Smooth muscle cell (in vitro differentiated cells): ENCODE results near the gene IL4I1. TPM values are rescaled to one million over a fixed set of nuclear protein-coding genes. Genes with fewer than 3 reads are reported as not detected.
A peak's percentile ranks its signal among the peaks of the same experiment; 100 is the strongest.

ENCODE experiments used
- DNase-seq: peaks from one replicate; lab custom pipeline; 2025; ENCODE audit not compliant: unreplicated experiment; lab: John Stamatoyannopoulos, UW
- H2AFZ ChIP-seq: fragments of 200-600 bp; sonication (generic); 2 replicates; pipeline ENCODE4 v1.6.0; 2016; ENCODE audit warnings: antibody characterized with exemption, low read depth, mild to moderate bottlenecking
- H3F3A ChIP-seq: fragments of 200-600 bp; sonication (generic); 2 replicates; pipeline ENCODE4 v1.6.0; 2017; ENCODE audit warnings: antibody characterized with exemption, low read depth
- H3K27ac ChIP-seq: fragments of 200-600 bp; sonication (generic); 2 replicates; pipeline ENCODE4 v1.5.1; 2016; ENCODE audit warnings: low read depth, mild to moderate bottlenecking
- H3K27me3 ChIP-seq: fragments of 200-600 bp; sonication (generic); 2 replicates; pipeline ENCODE4 v1.6.1; 2016; ENCODE audit warnings: low read depth, mild to moderate bottlenecking
- H3K36me3 ChIP-seq: fragments of 200-600 bp; sonication (generic); 2 replicates; pipeline ENCODE4 v1.5.1; 2016; ENCODE audit warnings: low read depth
- H3K4me1 ChIP-seq: fragments of 200-600 bp; sonication (generic); 2 replicates; pipeline ENCODE4 v1.5.1; 2016; ENCODE audit warnings: low read depth
- H3K4me2 ChIP-seq: fragments of 200-600 bp; sonication (generic); 2 replicates; pipeline ENCODE4 v1.6.0; 2016; ENCODE audit warnings: mild to moderate bottlenecking
- H3K4me3 ChIP-seq: fragments of 200-600 bp; sonication (generic); 2 replicates; pipeline ENCODE4 v1.5.1; 2016; ENCODE audit warnings: mild to moderate bottlenecking
- H3K79me2 ChIP-seq: fragments of 200-600 bp; sonication (generic); 2 replicates; pipeline ENCODE4 v1.6.0; 2016; ENCODE audit warnings: low read depth, mild to moderate bottlenecking
- H3K9ac ChIP-seq: fragments of 200-600 bp; sonication (generic); 2 replicates; pipeline ENCODE4 v1.6.0; 2016; ENCODE audit warnings: low read depth
- H3K9me3 ChIP-seq: fragments of 200-600 bp; sonication (generic); replicated peaks from 2 replicates; pipeline ENCODE4 v1.5.1; 2016; ENCODE audit warnings: low read depth
- H4K20me1 ChIP-seq: fragments of 200-600 bp; sonication (generic); 2 replicates; pipeline ENCODE4 v1.6.0; 2016; ENCODE audit warnings: low read depth
- WGBS: methylation state at CpG from one replicate; pipeline ENCODE4 v1.1.7; 2016; ENCODE audit warnings: low lambda C conversion rate; 5-methylcytosine and 5-hydroxymethylcytosine counted together
- polyA plus RNA-seq: library from polyadenylated mRNA; unstranded; fragments of >200 nt; fragmentation: Nextera tagmentation; extraction: Ambion mirVana; gene quantifications from 2 replicates; pipeline ENCODE4 v1.2.1, GENCODE V29; 2016
- total RNA-seq: library from RNA; depleted of rRNA; stranded (reverse); fragments of >200 nt; gene quantifications from 2 replicates; pipeline ENCODE4 v1.2.3, GENCODE V29; 2014
- TF ChIP-seq, protein P1 (sequence below): fragments of 200-600 bp; sonication (generic); IDR thresholded peaks from 2 replicates; pipeline ENCODE4 v1.5.1; 2017; ENCODE audit warnings: borderline replicate concordance, mild to moderate bottlenecking, antibody characterized with exemption; ENCODE audit not compliant: insufficient read depth, poor library complexity, severe bottlenecking

IL4I1 gene
- total and polyA plus RNA-seq, 2 experiments from 2014 or later: 1.3 TPM; not detected in 1

DNA sequence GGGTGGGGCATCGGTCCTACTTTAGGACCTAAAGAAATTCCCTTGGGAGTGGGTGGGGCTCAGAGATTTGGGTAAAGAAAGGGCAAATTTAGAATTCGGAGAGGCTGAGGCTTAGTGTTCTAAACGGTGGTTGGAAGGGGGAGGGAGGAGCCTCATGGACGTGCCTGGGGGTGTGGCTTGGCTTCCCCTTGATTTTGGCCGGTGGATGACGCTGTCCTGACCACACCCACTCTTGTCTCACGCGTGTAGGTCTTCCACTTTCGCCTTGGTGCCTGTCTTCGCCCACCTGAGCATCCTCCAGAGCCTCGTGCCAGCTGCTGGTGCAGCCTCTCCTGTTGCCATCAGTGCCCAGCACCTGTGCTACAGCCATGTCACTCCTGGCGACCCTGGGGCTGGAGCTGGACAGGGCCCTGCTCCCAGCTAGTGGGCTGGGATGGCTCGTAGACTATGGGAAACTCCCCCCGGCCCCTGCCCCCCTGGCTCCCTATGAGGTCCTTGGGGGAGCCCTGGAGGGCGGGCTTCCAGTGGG lies 33.9 kb upstream of the IL4I1 start:
- TF ChIP-seq, protein P1, sequence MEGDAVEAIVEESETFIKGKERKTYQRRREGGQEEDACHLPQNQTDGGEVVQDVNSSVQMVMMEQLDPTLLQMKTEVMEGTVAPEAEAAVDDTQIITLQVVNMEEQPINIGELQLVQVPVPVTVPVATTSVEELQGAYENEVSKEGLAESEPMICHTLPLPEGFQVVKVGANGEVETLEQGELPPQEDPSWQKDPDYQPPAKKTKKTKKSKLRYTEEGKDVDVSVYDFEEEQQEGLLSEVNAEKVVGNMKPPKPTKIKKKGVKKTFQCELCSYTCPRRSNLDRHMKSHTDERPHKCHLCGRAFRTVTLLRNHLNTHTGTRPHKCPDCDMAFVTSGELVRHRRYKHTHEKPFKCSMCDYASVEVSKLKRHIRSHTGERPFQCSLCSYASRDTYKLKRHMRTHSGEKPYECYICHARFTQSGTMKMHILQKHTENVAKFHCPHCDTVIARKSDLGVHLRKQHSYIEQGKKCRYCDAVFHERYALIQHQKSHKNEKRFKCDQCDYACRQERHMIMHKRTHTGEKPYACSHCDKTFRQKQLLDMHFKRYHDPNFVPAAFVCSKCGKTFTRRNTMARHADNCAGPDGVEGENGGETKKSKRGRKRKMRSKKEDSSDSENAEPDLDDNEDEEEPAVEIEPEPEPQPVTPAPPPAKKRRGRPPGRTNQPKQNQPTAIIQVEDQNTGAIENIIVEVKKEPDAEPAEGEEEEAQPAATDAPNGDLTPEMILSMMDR: no peak
- DNase-seq: no peak
- 57% methylated on average over 10 of the region's 15 CpGs for WGBS
- Histone ChIP-seq H3K36me3 (no peaks in the 10 kb centered on the region), H3K9me3 (no peaks in the 10 kb centered on the region), H3K9ac (no peak overlapping the region), H2AFZ (no peak overlapping the region), H3F3A (peaks cover 18% of the 10 kb centered on the region), H3K4me3 (peak overlapping the region; percentile 84), H3K27ac (no peak overlapping the region), H4K20me1 (peaks cover 25% of the 10 kb centered on the region), H3K79me2 (peaks cover 26% of the 10 kb centered on the region), H3K4me1 (peaks cover 3% of the 10 kb centered on the region), H3K27me3 (no peaks in the 10 kb centered on the region), H3K4me2 (peak overlapping the region; percentile 91)

DNA sequence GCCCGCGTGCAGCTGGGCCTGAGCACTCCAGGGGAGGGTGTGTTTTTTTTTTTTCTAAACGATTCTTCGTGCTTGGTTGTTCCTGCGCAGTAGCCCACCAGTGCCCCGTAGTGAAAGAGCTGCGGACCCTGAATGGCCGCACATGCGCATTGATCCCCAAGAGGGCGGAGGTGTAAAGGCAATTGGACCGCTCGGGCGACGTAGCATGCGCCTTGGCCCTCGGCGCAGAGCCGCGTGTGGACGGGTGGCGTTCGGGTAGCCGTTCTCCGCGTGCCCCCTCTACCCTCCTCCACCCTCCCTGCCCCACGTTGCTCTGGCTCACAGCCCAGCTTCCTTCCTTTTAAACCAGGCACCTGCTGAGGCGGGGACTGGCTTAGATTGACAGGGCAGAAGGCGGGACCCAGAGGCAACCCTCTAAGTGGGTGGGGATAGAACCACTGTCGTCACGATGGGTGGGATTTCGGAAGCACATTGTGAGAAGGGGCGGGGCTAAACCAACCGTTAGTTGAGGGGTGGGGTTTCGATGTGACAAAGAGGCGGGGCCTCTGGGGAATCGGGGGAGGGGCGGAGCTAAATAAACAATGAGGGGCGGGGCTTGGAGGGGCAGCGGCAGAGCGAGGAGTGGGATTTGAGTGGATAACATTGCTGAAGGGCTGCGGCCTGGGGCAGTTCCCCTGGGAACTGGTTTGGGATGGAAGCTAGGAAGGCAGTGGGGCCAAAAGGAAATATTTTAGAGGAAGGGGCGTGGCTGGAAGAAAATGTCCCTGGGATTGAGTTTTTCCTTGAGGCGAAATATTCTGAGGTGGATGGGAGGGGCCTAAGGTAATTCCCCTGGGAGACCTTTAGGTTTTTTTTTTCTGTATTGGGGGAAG lies 33.2 kb upstream of the IL4I1 start:
- H3F3A ChIP-seq: peaks cover 18% of the 10 kb centered on the region
- 4% methylated on average over 40 of the region's 43 CpGs for WGBS
- peaks cover 33% of the 10 kb centered on the region for H3K79me2 ChIP-seq
- H3K9ac ChIP-seq: peak overlapping the region; percentile 91
- peak overlapping the region; percentile 84 for H3K4me3 ChIP-seq
- TF ChIP-seq, protein P1: no peak
- no peaks in the 10 kb centered on the region for H3K27me3 ChIP-seq
- no peaks in the 10 kb centered on the region for H3K9me3 ChIP-seq
- peak overlapping the region; percentile 91 for H3K27ac ChIP-seq
- H3K4me2 ChIP-seq: peak overlapping the region; percentile 91
- no peaks in the 10 kb centered on the region for H3K36me3 ChIP-seq
- peak; percentile 92 for DNase-seq
- peaks cover 32% of the 10 kb centered on the region for H4K20me1 ChIP-seq
- H2AFZ ChIP-seq: peak overlapping the region; percentile 89
- peaks cover 3% of the 10 kb centered on the region for H3K4me1 ChIP-seq

DNA sequence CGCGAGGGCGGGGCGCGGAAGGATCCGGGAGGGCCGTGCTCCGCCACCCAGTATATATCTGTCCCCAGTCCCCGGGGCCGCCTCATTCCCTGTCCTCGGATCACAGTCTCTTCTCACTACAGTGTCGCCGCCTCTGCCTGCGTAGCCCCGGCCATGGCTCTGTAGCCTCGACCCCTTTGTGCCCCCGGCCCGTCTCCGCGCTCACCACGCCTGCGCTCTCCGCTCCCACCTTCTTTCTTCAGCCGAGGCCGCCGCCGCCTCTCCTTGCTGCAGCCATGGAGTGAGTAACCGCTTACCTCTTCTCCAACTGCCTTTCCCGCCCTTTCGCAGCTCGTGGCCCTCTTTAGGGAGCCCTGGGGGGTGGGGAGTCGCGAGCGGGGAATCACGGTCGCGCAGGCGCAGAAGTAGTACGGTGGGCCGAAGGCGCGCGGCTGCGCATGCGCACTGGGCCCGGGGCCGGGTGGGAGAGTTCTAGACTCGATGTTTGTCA lies 32.5 kb upstream of the IL4I1 start, which contains the start of the genes ATF5 and NUP62:
ATF5 (plus strand) TSS at position 85 of the 490 bp plus-strand sequence. CDS start 1,646 bp downstream, outside the sequence.
NUP62 (minus strand) TSS at position 384 of the 490 bp plus-strand sequence. CDS start 19,697 bp downstream, outside the sequence.
- H3K27ac ChIP-seq: peak within 1 kb of the TSS; percentile 91
- peaks cover 38% of the 10 kb centered on the region for H3K79me2 ChIP-seq
- DNase-seq: peak; percentile 80
- no peaks in the 10 kb centered on the region for H3K9me3 ChIP-seq
- H2AFZ ChIP-seq: peak within 1 kb of the TSS; percentile 89
- H3K4me1 ChIP-seq: peaks cover 3% of the 10 kb centered on the region
- H3K27me3 ChIP-seq: no peaks in the 10 kb centered on the region
- TF ChIP-seq, protein P1: no peak
- peak within 1 kb of the TSS; percentile 91 for H3K9ac ChIP-seq
- no peaks in the 10 kb centered on the region for H3K36me3 ChIP-seq
- peak within 1 kb of the TSS; percentile 91 for H3K4me2 ChIP-seq
- WGBS: under 1% methylated on average over 35 of the region's 48 CpGs
- H3K4me3 ChIP-seq: peak within 1 kb of the TSS; percentile 84
- H3F3A ChIP-seq: peaks cover 18% of the 10 kb centered on the region
- H4K20me1 ChIP-seq: peaks cover 38% of the 10 kb centered on the region
